MM.1S (cell line): ENCODE data around the gene CEP128.

ENCODE experiments used
- DNase-seq: peaks from one replicate; pipeline ENCODE4 v3.0.0-alpha.2; 2015
- H2AFZ ChIP-seq: fragments of 300-600 bp; sonication (generic); 2 replicates; pipeline ENCODE4 v1.6.0; 2016; ENCODE audit warnings: antibody characterized with exemption, low read length
- H3F3A ChIP-seq: fragments of 300-600 bp; sonication (generic); 2 replicates; pipeline ENCODE4 v1.6.1; 2016; ENCODE audit warnings: mild to moderate bottlenecking, antibody characterized with exemption, low read length, moderate library complexity, mixed read lengths; ENCODE audit not compliant: insufficient read depth
- H3K27ac ChIP-seq: fragments of 300-600 bp; sonication (generic); 2 replicates; pipeline ENCODE4 v1.5.1; 2016; ENCODE audit warnings: mild to moderate bottlenecking, low read length
- H3K27me3 ChIP-seq: fragments of 300-600 bp; sonication (generic); replicated peaks from 2 replicates; pipeline ENCODE4 v1.6.0; 2016; ENCODE audit warnings: low read length; ENCODE audit not compliant: insufficient read depth
- H3K36me3 ChIP-seq: fragments of 300-600 bp; sonication (generic); replicated peaks from 2 replicates; pipeline ENCODE4 v1.6.1; 2016; ENCODE audit warnings: mild to moderate bottlenecking, low read length, mixed read lengths; ENCODE audit not compliant: insufficient read depth
- H3K4me1 ChIP-seq: fragments of 300-600 bp; sonication (generic); 2 replicates; pipeline ENCODE4 v1.6.1; 2016; ENCODE audit warnings: low read length, mixed read lengths
- H3K4me2 ChIP-seq: fragments of 300-600 bp; sonication (generic); 2 replicates; pipeline ENCODE4 v1.6.0; 2016; ENCODE audit warnings: low read depth, low read length
- H3K4me3 ChIP-seq: fragments of 300-600 bp; sonication (generic); 2 replicates; pipeline ENCODE4 v1.5.1; 2016; ENCODE audit warnings: low read length, mixed read lengths
- H3K79me2 ChIP-seq: fragments of 300-600 bp; sonication (generic); 2 replicates; pipeline ENCODE4 v1.6.1; 2016; ENCODE audit warnings: mixed run types, low read length, mixed read lengths
- H3K9ac ChIP-seq: fragments of 300-600 bp; sonication (generic); 2 replicates; pipeline ENCODE4 v1.6.1; 2016; ENCODE audit warnings: low read length, mixed read lengths
- H3K9me2 ChIP-seq: fragments of 300-600 bp; sonication (generic); replicated peaks from 2 replicates; pipeline ENCODE4 v1.6.1; 2016; ENCODE audit warnings: mild to moderate bottlenecking, low read length, mixed read lengths; ENCODE audit not compliant: insufficient read depth
- H3K9me3 ChIP-seq: fragments of 300-600 bp; sonication (generic); replicated peaks from 2 replicates; pipeline ENCODE4 v1.6.1; 2016; ENCODE audit warnings: mild to moderate bottlenecking, low read length, mixed read lengths; ENCODE audit not compliant: insufficient read depth
- H4K20me1 ChIP-seq: fragments of 300-600 bp; sonication (generic); 2 replicates; pipeline ENCODE4 v1.6.1; 2016; ENCODE audit warnings: mild to moderate bottlenecking, low read length, moderate library complexity, mixed read lengths; ENCODE audit not compliant: insufficient read depth
- EZH2 ChIP-seq: fragments of 300-600 bp; sonication (generic); optimal IDR thresholded peaks from 2 replicates; pipeline ENCODE3; 2017; ENCODE audit warnings: low read depth, mild to moderate bottlenecking, antibody characterized with exemption, low read length, mixed read lengths
- EZH2phosphoT487 ChIP-seq: fragments of 300-600 bp; sonication (generic); IDR thresholded peaks from 2 replicates; pipeline ENCODE4 v1.6.1; 2018; ENCODE audit warnings: antibody characterized with exemption, low read length
- TF ChIP-seq, protein P1 (sequence below): fragments of 300-600 bp; sonication (generic); IDR thresholded peaks from 2 replicates; pipeline ENCODE4 v1.5.1; 2016; ENCODE audit warnings: antibody characterized with exemption, low read length, mixed read lengths

Gene CEP128

DNA sequence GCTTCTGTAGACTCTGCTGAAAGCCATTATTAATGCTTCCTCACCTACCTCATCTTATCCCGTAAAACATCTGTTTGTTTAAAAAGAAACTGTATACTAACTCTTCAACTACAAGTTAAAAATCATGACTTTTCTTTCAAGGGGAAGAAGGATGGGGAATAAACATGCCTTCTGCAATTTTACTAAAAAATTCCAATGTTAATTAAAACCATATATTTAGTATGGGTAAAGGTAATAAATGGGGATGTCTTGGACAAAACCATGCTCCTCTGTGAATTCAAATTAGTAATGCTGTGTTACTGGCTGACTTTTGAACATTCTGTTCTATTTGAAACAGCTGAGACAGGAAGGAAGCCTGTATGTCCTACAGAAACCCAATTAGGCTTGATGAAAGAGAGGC is 419.1 kb downstream of the CEP128 start:
- H3K4me1 ChIP-seq: no peaks in the 10 kb centered on the region
- TF ChIP-seq EZH2 (no peak), EZH2phosphoT487 (no peak)
- TF ChIP-seq, protein P1, sequence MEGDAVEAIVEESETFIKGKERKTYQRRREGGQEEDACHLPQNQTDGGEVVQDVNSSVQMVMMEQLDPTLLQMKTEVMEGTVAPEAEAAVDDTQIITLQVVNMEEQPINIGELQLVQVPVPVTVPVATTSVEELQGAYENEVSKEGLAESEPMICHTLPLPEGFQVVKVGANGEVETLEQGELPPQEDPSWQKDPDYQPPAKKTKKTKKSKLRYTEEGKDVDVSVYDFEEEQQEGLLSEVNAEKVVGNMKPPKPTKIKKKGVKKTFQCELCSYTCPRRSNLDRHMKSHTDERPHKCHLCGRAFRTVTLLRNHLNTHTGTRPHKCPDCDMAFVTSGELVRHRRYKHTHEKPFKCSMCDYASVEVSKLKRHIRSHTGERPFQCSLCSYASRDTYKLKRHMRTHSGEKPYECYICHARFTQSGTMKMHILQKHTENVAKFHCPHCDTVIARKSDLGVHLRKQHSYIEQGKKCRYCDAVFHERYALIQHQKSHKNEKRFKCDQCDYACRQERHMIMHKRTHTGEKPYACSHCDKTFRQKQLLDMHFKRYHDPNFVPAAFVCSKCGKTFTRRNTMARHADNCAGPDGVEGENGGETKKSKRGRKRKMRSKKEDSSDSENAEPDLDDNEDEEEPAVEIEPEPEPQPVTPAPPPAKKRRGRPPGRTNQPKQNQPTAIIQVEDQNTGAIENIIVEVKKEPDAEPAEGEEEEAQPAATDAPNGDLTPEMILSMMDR: no peak
- DNase-seq: no peak
- H3K36me3 ChIP-seq: no peaks in the 10 kb centered on the region
- no peaks in the 10 kb centered on the region for H3K27me3 ChIP-seq
- H3K79me2 ChIP-seq: no peaks in the 10 kb centered on the region
- H3K4me3 ChIP-seq: no peak overlapping the region
- no peaks in the 10 kb centered on the region for H4K20me1 ChIP-seq
- H3K9me3 ChIP-seq: no peaks in the 10 kb centered on the region
- H3K9ac ChIP-seq: no peak overlapping the region
- no peaks in the 10 kb centered on the region for H3F3A ChIP-seq
- H3K27ac ChIP-seq: no peak overlapping the region
- no peak overlapping the region for H2AFZ ChIP-seq
- H3K4me2 ChIP-seq: no peak overlapping the region
- no peaks in the 10 kb centered on the region for H3K9me2 ChIP-seq

DNA sequence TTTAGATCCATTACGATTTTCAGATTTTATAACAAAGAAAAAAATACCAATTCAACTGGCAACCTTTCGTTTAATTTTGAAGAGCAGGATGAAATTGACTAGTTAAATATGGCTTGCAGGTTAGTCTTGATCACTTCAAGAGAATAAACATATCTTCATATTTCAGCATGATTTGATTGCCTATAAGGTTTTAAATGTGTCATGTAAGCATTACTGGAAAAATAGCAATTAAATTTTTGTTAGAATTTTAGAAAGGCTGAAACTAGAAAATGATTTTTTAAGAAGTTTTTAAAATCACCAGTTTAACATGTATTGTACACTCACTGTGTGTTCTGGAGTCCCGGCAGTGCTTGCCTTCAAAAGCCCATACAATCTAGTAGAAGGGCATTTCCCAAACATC is 420.1 kb downstream of the CEP128 start:
- Histone ChIP-seq H3K9ac (no peak overlapping the region), H3K4me3 (no peak overlapping the region), H2AFZ (no peak overlapping the region), H3K79me2 (no peaks in the 10 kb centered on the region), H3K4me2 (no peak overlapping the region), H4K20me1 (no peaks in the 10 kb centered on the region), H3K4me1 (no peaks in the 10 kb centered on the region), H3K9me2 (no peaks in the 10 kb centered on the region), H3K36me3 (no peaks in the 10 kb centered on the region), H3F3A (no peaks in the 10 kb centered on the region), H3K27me3 (no peaks in the 10 kb centered on the region), H3K27ac (no peak overlapping the region), H3K9me3 (no peaks in the 10 kb centered on the region)
- DNase-seq: no peak
- TF ChIP-seq EZH2phosphoT487: no peak

DNA sequence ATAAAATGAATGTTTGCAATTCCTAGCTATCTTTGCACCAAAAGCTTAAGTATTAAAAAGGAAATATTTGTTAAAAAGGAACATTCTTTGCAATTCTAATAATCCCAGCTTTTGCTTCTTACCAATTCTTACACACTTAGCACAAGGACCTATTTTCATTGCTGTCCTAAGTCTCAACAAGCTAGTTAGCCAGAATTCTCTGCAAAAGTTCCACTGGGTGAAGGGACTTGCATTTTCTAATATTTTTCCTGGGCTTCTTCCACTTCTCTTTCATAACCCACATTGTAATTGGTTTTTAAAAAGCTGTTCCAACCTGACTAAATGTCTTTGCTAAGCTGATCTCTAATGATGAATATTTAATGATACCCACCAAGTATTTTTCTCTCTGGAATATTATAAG is 422.5 kb downstream of the CEP128 start:
- no peaks in the 10 kb centered on the region for H3K4me1 ChIP-seq
- H4K20me1 ChIP-seq: no peaks in the 10 kb centered on the region
- no peaks in the 10 kb centered on the region for H3K9me3 ChIP-seq
- no peak overlapping the region for H3K9ac ChIP-seq
- H2AFZ ChIP-seq: no peak overlapping the region
- no peaks in the 10 kb centered on the region for H3K79me2 ChIP-seq
- H3F3A ChIP-seq: no peaks in the 10 kb centered on the region
- no peak overlapping the region for H3K4me2 ChIP-seq
- H3K36me3 ChIP-seq: no peaks in the 10 kb centered on the region
- no peaks in the 10 kb centered on the region for H3K27me3 ChIP-seq
- no peak for DNase-seq
- H3K9me2 ChIP-seq: no peaks in the 10 kb centered on the region
- TF ChIP-seq EZH2phosphoT487 (no peak), EZH2 (no peak)
- TF ChIP-seq, protein P1: no peak
- H3K27ac ChIP-seq: no peak overlapping the region
- H3K4me3 ChIP-seq: no peak overlapping the region

DNA sequence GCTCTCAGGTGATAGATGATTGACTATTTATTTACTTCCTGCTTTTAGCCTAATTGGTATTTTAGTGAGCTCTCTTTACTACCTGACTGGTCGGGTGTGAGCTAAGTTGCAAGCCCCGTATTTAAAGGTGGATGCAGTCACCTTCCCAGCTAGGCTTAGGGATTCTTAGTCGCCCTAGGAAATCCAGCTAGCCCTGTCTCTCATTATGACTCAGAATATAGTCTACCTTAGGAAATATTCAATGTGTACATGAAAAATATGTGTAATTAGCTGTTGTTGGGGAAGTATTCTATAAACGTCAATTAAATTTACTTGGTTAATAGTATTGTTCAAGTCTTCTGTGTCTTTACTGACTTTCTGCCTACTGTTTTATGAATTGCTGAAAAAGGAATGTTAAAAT is 423.4 kb downstream of the CEP128 start:
- H3K27me3 ChIP-seq: no peaks in the 10 kb centered on the region
- no peak overlapping the region for H2AFZ ChIP-seq
- H3K4me3 ChIP-seq: no peak overlapping the region
- no peaks in the 10 kb centered on the region for H3K9me3 ChIP-seq
- TF ChIP-seq, protein P1: no peak
- TF ChIP-seq EZH2phosphoT487 (no peak), EZH2 (no peak)
- H3K4me2 ChIP-seq: no peak overlapping the region
- no peaks in the 10 kb centered on the region for H3K4me1 ChIP-seq
- no peaks in the 10 kb centered on the region for H3K9me2 ChIP-seq
- no peak overlapping the region for H3K9ac ChIP-seq
- H3K36me3 ChIP-seq: no peaks in the 10 kb centered on the region
- no peaks in the 10 kb centered on the region for H3K79me2 ChIP-seq
- no peaks in the 10 kb centered on the region for H4K20me1 ChIP-seq
- no peak overlapping the region for H3K27ac ChIP-seq
- no peaks in the 10 kb centered on the region for H3F3A ChIP-seq
- no peak for DNase-seq
